ENCODE results near the gene FAM72D.
"Not testable (repeated sequence)": the region's sequence is repeated elsewhere in the genome, so short reads cannot be mapped to it uniquely, and the experiment has no call there.

The FAM72D gene

DNA sequence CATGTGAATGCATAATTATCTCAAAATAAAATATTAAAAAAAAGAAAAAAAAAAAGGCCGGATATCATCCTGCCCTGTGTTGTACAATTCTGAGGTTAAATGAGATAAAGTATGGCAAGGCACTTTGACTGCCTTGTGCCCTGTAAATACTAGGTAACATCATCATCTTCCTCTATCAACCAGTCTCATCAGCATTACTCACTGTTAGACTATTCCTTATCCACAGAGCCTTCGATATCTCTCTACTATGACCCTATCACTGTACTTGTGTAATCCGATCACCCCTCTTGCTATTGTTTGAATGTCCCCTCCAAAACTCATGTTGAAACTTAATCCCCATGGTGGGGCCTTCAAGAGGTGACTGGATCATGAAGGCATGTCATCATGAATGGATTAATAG, 18.9 kb upstream of the FAM72D start:
- H3K4me3 ChIP-seq (ENCODE audit: low read depth, low read length); DNase-seq; H3K9me3 ChIP-seq (ENCODE audit: severe bottlenecking); H3K36me3 ChIP-seq; H3K27ac ChIP-seq; H3K27me3 ChIP-seq (ENCODE audit: insufficient read depth, low read depth, severe bottlenecking): not testable (repeated sequence)

DNA sequence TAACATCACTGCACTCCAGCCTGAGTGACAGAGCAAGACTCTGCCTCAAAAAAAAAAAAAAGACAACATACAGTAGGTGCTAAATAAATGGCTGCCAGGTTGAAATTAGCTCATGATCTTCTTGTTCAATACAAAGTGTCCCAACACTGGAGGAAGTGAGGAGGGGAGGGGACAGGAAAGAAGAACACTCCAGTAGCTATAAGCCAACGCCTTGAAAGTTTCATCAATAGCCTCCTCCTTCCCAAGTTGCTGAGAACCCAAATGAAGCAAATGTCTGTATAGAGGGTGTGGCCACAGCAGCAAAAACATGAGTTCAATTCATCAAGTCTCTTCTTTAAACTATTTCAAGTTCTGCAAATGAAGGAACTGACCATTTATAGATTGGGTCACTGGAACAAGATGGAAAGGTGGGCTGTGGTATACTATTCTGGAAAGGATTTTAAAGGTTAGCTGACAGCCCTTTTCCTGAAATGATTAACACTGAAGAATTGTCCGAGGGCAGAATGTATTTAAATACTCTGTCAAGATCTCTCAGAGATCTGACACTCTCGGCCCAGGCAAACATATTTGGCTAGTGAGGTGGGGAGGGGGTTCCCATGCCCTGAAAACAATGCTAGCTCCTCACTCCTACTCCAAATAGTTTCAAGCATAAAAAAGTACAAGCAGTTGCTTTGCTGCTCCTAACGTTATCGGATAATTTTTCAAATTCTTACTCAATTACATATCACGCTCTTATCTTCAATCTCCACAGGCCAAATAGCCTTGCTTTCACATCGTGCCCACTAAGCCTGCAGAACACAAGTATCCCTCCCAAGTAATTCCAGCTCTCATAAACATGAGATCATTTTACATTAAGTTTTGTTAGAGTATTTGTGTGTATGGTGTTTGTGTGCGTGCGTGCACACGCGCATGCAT, 17.6 kb upstream of the FAM72D start:
- H3K27ac ChIP-seq; H3K36me3 ChIP-seq; H3K9me3 ChIP-seq (ENCODE audit: severe bottlenecking); H3K4me3 ChIP-seq (ENCODE audit: low read depth, low read length); H3K27me3 ChIP-seq (ENCODE audit: insufficient read depth, low read depth, severe bottlenecking); DNase-seq: not testable (repeated sequence)

DNA sequence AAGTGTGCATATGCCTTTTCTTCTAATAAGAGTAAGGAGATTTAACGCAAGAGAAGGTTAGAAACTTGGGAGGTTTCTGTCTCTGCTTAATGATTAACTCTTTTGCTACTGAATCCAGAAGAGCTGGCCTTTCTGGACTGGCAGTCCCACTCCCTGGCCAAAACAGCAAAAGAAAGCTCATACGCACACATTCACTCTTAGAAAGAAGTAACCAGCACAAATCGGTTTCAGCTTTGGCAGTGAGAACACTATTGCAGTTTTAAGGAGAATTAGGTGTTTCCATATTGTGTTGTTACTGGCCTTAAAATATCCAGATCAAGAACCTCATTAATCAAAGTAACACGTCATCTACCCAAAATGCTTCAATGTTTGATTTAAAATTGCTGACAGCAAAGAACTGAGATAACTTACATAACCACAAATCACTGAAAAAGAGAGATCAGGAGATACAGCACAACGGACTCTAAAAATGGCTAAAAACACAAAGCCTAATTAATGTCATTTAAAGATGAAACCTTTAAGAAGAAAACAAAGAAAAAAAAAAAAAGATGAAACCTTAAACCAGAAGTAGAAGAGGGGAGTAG, 16.9 kb upstream of the FAM72D start:
- H3K9me3 ChIP-seq (ENCODE audit: severe bottlenecking) = not testable (repeated sequence)

DNA sequence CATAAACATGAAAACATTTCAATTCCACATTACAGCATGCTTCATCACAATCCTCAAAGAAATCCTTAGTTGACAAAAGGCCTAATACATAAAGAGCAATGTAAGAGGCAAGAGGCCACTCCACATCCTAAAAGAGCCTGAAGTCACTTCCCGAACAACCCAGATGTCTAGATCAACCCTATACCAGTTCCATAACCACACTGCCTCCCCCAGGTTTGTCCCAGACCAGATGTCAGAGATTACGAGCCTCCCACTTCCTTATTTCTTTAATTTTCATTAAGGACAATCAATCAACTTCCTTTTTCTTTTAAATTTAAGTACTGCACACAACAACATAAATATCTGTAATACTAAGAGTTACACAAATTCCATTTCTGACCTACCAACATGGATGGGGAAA, 16.0 kb upstream of the FAM72D start:
- H3K9me3 ChIP-seq (ENCODE audit: severe bottlenecking); DNase-seq; H3K36me3 ChIP-seq; H3K4me3 ChIP-seq (ENCODE audit: low read depth, low read length); H3K27ac ChIP-seq; H3K27me3 ChIP-seq (ENCODE audit: insufficient read depth, low read depth, severe bottlenecking): not testable (repeated sequence)

More for the DNA sequence above, 16.9 kb upstream of the FAM72D start:
- DNase-seq; H3K27me3 ChIP-seq (ENCODE audit: insufficient read depth, low read depth, severe bottlenecking); H3K27ac ChIP-seq; H3K4me3 ChIP-seq (ENCODE audit: low read depth, low read length); H3K36me3 ChIP-seq: not testable (repeated sequence)

DNA sequence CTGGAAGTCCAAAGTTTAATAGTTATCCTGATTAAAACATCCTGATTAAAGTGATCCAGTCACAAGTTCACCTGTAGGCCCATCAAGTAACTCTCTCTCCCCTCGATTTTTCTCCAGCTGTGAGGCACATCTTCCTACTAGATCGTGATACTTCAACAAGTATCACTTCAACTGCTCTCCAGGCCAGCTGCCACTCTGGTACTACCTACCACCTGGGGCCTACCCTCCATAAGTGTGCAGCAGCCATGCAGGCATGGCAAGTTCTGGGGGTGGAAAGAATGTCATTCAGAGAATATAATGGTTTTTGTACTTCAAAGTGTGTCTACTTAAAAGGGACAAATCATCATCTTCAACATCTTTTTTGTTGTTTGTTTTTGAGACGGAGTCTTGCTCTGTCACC, 15.6 kb upstream of the FAM72D start:
- H3K4me3 ChIP-seq (ENCODE audit: low read depth, low read length); H3K9me3 ChIP-seq (ENCODE audit: severe bottlenecking); H3K27me3 ChIP-seq (ENCODE audit: insufficient read depth, low read depth, severe bottlenecking); H3K27ac ChIP-seq; DNase-seq; H3K36me3 ChIP-seq: not testable (repeated sequence)

DNA sequence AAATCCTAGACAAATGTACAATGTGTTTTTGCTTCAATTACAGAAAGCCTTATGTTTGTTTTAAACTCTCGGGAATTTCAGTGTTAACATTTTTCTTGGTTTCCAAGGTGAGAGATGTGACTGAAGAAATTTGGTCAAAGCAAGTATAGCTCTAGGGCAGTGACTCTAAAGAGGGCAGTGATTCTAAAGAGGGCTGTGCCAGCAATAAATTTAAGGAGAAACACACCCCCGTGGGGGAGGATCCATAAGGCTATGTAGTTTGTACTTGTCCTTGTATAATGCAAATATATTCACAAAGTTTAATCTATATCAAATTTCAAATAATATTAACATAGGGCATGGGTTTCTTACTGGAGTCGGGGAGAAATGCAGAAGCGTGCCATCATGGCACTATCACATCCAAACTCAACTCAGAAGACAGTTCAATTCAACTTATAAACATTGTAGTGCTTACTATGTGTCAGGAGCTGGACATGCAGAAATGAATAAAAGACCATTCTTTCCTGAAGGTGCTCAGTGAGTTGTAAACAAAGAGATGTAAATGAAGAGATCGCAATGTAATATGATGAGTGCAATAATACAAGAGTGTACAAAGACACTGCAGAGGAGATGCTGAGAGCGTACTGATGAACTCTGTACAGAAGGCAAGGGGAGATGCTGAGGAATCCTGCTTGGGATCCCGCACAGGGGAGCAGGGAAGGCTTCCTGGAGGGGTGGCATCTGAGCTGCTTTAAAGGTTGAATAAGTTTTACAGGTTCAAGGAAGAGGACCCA, 13.1 kb upstream of the FAM72D start:
- H3K4me3 ChIP-seq (ENCODE audit: low read depth, low read length); H3K27me3 ChIP-seq (ENCODE audit: insufficient read depth, low read depth, severe bottlenecking); DNase-seq; H3K36me3 ChIP-seq; H3K9me3 ChIP-seq (ENCODE audit: severe bottlenecking); H3K27ac ChIP-seq: not testable (repeated sequence)

DNA sequence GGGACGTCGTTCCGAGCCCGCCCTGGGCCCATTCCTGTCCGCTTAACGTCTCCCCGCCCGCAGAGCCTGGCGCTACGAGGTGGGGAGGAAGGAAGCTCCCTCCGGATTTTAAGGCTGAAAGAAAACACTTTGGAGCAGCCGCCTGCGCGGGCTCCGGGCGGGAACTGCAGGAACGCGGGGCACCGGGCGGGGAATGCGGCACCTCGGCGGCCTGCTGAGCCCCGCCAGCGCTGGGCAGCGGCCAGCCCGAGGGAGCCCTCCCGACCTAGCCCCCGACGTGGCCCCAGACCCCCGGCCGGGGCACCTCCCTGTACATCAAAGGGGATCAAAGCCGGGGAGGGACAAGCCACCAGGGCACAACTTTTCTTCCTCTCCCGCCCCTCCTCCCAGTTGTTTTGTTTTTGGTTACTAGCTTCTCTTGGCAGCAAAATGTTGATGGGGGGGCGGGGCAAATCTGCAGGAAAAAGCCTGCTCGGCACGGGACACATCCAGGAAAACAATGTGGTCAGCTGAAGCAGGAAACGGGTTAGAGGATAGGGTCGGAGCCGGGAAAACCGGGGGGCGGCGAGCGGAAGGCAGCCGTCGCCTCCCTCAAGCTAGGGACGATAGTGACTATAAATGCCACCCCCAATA, 2.1 kb upstream of the FAM72D start:
- H3K4me3 ChIP-seq (ENCODE audit: low read depth, low read length) = peak overlapping the region; percentile 55
- not testable (repeated sequence) for H3K36me3 ChIP-seq; H3K9me3 ChIP-seq (ENCODE audit: severe bottlenecking); H3K27me3 ChIP-seq (ENCODE audit: insufficient read depth, low read depth, severe bottlenecking)
- H3K27ac ChIP-seq = peak overlapping the region; percentile 41
- peak; percentile 64 for DNase-seq

DNA sequence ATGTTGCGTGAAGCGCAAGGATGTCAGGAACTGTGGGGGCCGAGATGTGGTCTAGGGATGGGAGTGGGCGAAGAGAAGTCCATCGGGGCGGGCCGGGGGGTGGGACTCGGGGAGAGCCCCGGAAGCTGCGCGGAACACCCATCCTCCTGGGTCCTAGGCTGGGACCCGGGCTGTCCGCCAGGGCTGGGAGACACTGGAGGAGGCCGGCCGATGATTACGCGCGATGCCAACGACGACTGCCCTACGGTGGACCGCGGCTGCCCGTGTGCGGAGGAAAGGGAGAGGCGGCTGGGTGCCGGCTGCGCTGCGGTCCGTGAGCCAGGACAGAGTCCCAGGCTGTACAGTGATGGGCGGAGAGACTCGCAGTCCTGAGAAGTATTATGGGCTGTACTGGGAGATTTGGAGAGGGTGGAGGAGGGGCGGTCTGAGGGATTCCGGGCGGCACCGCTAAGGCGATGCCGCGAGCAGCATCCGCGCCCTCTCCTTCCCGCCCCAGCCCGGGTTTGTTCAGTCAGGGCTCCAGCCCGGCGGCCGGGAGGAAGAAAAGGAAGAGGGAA, 1.0 kb upstream of the FAM72D start:
- peak; percentile 64 for DNase-seq
- H3K9me3 ChIP-seq (ENCODE audit: severe bottlenecking); H3K36me3 ChIP-seq; H3K27me3 ChIP-seq (ENCODE audit: insufficient read depth, low read depth, severe bottlenecking); H3K27ac ChIP-seq: not testable (repeated sequence)
- peak overlapping the region; percentile 47 for H3K4me3 ChIP-seq (ENCODE audit: low read depth, low read length)

DNA sequence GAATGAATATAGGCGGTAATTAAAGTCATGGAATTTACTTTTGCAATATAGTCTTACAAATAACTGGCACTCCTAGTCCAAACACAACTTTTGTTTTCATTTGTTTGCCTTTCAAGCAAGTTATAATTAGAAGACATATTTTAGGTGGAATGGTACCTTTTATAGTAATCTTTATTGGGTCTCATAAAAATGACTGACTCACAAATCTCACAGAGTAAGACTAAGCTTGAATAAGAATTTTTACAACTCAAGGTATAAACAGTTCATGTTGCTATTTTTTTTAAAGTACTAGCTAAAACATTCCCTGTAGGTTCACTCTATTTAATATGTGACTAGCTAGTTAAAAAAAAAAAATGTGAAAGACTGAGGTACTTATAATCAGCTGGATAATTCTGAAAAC, 6.0 kb downstream of the FAM72D start:
- H3K4me3 ChIP-seq (ENCODE audit: low read depth, low read length); H3K9me3 ChIP-seq (ENCODE audit: severe bottlenecking); H3K27ac ChIP-seq; H3K27me3 ChIP-seq (ENCODE audit: insufficient read depth, low read depth, severe bottlenecking); DNase-seq; H3K36me3 ChIP-seq: not testable (repeated sequence)

DNA sequence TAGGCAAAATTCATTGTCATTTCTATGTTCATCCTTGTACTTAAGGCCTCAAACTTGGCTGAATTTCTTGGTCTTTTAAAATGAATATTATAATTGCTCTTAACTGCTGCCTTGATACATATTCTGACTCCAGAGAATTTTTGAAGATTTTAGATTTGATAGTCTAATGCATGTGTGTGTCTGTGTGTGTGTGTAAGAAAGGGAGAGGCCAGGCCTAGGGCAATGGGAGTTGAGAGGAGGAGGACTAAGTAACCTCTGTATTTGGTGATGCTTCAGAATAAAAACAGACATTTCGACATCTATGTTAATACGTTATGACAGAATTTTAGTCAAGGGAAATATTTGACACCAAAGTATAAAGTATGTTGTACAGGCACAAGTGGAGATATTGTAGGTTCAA, 7.5 kb downstream of the FAM72D start:
- not testable (repeated sequence) for H3K27ac ChIP-seq; H3K4me3 ChIP-seq (ENCODE audit: low read depth, low read length); DNase-seq; H3K9me3 ChIP-seq (ENCODE audit: severe bottlenecking); H3K27me3 ChIP-seq (ENCODE audit: insufficient read depth, low read depth, severe bottlenecking); H3K36me3 ChIP-seq

DNA sequence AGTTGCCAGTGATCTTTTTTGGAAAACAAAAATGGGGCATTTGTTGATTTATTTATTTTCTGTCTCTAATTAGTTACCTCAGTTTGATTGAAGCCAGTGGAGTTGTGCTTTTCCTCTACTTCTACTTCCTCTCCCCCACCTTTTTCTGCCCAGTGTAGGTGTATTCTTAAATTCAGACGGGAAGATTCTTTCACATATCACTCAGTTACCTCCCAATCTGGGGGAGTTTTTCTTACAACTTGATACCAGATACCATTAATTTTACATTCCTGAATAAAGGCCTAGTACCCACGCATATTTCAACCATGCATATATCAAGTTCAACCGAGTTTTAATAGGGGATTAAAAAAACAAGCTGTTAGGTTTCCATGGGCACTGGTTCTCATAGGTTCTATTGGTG, 15.9 kb downstream of the FAM72D start:
- not testable (repeated sequence) for H3K36me3 ChIP-seq; H3K27ac ChIP-seq; H3K4me3 ChIP-seq (ENCODE audit: low read depth, low read length); H3K9me3 ChIP-seq (ENCODE audit: severe bottlenecking); H3K27me3 ChIP-seq (ENCODE audit: insufficient read depth, low read depth, severe bottlenecking); DNase-seq

DNA sequence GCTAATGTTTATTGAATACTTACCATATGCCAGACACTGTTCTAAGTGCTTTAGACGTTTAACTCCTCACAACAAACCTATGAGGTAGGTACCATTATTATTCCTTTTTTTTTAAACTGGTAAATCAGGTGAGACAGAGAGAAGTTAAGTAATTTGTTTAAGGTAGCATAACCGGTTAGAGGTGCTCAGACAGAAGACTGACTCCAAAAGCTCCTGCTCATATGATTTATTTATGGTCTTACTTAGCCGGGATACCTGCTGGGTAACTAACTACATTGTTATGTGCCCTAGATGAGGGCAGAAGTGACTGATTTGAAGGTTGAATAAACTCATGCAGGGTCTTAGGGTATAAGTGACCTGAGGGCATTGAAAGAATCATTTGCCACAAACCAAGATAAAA, 16.9 kb downstream of the FAM72D start:
- H3K4me3 ChIP-seq (ENCODE audit: low read depth, low read length); H3K36me3 ChIP-seq; DNase-seq; H3K27ac ChIP-seq; H3K9me3 ChIP-seq (ENCODE audit: severe bottlenecking); H3K27me3 ChIP-seq (ENCODE audit: insufficient read depth, low read depth, severe bottlenecking): not testable (repeated sequence)

DNA sequence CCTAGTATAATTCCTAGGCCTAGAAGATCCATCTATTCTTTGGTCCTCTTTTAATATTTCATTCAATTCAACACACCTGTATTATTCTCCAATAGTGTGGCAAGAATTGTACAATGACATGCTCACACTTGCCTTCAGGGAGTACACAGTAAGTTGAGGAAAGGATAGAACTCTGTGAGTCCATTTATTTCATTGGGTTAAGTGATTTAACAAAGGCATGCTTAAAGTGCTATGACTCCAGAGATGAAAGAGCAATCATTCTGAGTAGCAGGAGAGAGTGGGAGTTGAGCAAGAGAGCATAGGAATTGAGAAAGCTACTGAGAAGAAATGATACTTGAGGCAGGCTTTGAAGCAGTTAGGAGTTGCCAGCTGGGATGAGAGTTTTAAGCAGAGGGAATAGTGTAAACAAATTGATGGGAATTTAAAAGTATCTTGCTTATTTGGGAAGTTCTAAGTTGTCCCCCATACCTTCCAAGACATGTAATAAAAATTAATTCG, 18.8 kb downstream of the FAM72D start:
- not testable (repeated sequence) for DNase-seq; H3K27ac ChIP-seq; H3K36me3 ChIP-seq; H3K27me3 ChIP-seq (ENCODE audit: insufficient read depth, low read depth, severe bottlenecking); H3K9me3 ChIP-seq (ENCODE audit: severe bottlenecking); H3K4me3 ChIP-seq (ENCODE audit: low read depth, low read length)

All from WERI-Rb-1 (cell line).